ENCODE results near the gene VWA3A.

GRCh38 chr16:22186517-22186916, 94.2 kb downstream of the VWA3A start:
- no peak for TF ChIP-seq CTCF (IDR thresholded peaks at IDR 0.05)
- no peak for TF ChIP-seq POLR2A (IDR thresholded peaks at IDR 0.05)

Measured in lower leg skin (tissue), 3 donors.